Heart right ventricle (tissue), 16 donors: ENCODE results near the gene KLHL17. TPM values are rescaled to one million over a fixed set of nuclear protein-coding genes. Genes with fewer than 3 reads are reported as not detected.

Experiments used
- ATAC-seq, 8 donors: fragments of 200-7000 bp; cut with Tn5 transposase; one replicate each; pipeline ENCODE4 v1.9.1; 2020; ENCODE audit warnings: mild to moderate bottlenecking in 8 of 8, moderate library complexity in 8 of 8, moderate number of reproducible peaks in 1 of 8
- DNase-seq, 2 donors: peaks; one replicate each; pipeline ENCODE4 v3.0.0-alpha.2; 2020
- H3K27ac ChIP-seq, 10 donors: fragments of 200-600 bp; sonication (generic) in 2 of 10; one replicate each; pipeline versions ENCODE4 v1.5.0 to v1.8.0; 2020 to 2022; ENCODE audit warnings: mild to moderate bottlenecking in 3 of 10
- H3K27me3 ChIP-seq, 7 donors: fragments of 200-600 bp; one replicate each; pipeline ENCODE4 v1.8.0; 2021 to 2022; ENCODE audit warnings: mild to moderate bottlenecking in 2 of 7
- H3K36me3 ChIP-seq, 9 donors: fragments of 200-600 bp; sonication (generic) in 1 of 9; one replicate each; pipeline versions ENCODE4 v1.5.0 to v1.8.0; 2020 to 2022; ENCODE audit warnings: mild to moderate bottlenecking in 2 of 9
- H3K4me1 ChIP-seq, 9 donors: fragments of 200-600 bp; sonication (generic) in 1 of 9; one replicate each; pipeline versions ENCODE4 v1.5.0 to v1.8.0; 2020 to 2022; ENCODE audit warnings: mild to moderate bottlenecking in 4 of 9
- H3K4me3 ChIP-seq, 10 donors: fragments of 200-600 bp; sonication (generic) in 2 of 10; one replicate each; pipeline versions ENCODE4 v1.5.0 to v1.8.0; 2020 to 2022; ENCODE audit warnings: mild to moderate bottlenecking in 7 of 10, moderate library complexity in 2 of 10
- H3K9me3 ChIP-seq, 11 donors: fragments of 200-600 bp in 10 of 11; sonication (generic) in 2 of 11; one replicate each; pipeline versions ENCODE4 v1.5.0 to v1.8.0; 2013 to 2022; ENCODE audit warnings: mild to moderate bottlenecking in 2 of 11, control low read depth in 1 of 11, moderate library complexity in 1 of 11
- CTCF ChIP-seq, 9 donors: fragments of 200-600 bp; sonication (generic) in 2 of 9; IDR thresholded peaks; one replicate each; pipeline versions ENCODE4 v1.5.0 to v1.8.0; 2021 to 2022; ENCODE audit warnings: antibody characterized with exemption in 9 of 9, mild to moderate bottlenecking in 5 of 9, moderate library complexity in 1 of 9
- WGBS, 2 donors: extraction: QIAGEN DNeasy Blood & Tissue Kit; methylation state at CpG; one replicate each; pipeline ENCODE4 v1.1.7; 2013; ENCODE audit warnings: inconsistent platforms in 1 of 2; 5-methylcytosine and 5-hydroxymethylcytosine counted together
- intact Hi-C, 10 donors: fragments of 100-400 bp; cut with DNase I; formaldehyde crosslinking; loops; one replicate each; pipeline versions ENCODE4 v1.11.1 to v1.14.2; 2022
- polyA plus RNA-seq, 2 donors: library from polyadenylated mRNA; stranded (reverse); fragments of 200-250 nt; gene quantifications; one replicate each; pipeline ENCODE4 v1.2.3, GENCODE V29; 2013
- total RNA-seq, 10 donors: library from RNA; stranded (reverse); fragmentation: NEBNext Ultra II Directional in 3 of 10; extraction: Animal tissue kit (Norgen Biotek cat#: 25700) in 3 of 10; gene quantifications; one replicate each; pipeline versions ENCODE4 v1.2.1 to v1.2.4, GENCODE V29; 2021 to 2023
- donor health status: Arrhythmogenic right ventricular cardiomyopathy.
- donor health status: ischemic (EF 13 %, LVEDD 7.1; RV severe dilation, severe dysfunction).
- donor health status: healthy with polysubstance abuse.
- donor health status: DM: no; HTN: yes; CAD: no.
- donor health status: DM: no; HTN: no; CAD: no.
- donor health status: ischemic (EF 25% LVEDD 6.9; RV normal size, moderate dysfunction).
- donor health status: ischemic (EF 25% LVEDD 5.7; RV mildly dilated, moderate dysfunction).
- donor health status: healthy.
- donor health status: DM: yes; HTN: yes; CAD: no.
- donor health status: Ischemic cardiomyopathy.
- donor health status: ischemic (EF 35%, LVEDD 5.7; RV mildly dilated, moderate dysfunction).
- donor health status: nonischemic (EF 11% LVEDD 7.7; RV severe dilation, severe dysfunction).
- donor health status: DM: yes; HTN: yes; CAD: no.
- donor health status: PGD.
- donor health status: ischemic (EF 29% LVEDD 5.4; RV normal size, mild dysfunction).
- donor health status: nonischemic (EF 23%, LVEDD 6.1; RV moderate dilation, normal function).

Gene KLHL17
- total and polyA plus RNA-seq, 12 donors = 1.3 to 10.2 (median 3.7) TPM

GRCh38 chr1:997713-997992, 37.3 kb downstream of the KLHL17 start:
- peaks cover 0 to 37% (median 21%) of the 10 kb centered on the region in 9 donors for H3K4me1 ChIP-seq
- peak overlapping the region in 7 of 10 donors; percentile 64 to 88 (median 79) for H3K4me3 ChIP-seq
- H3K27ac ChIP-seq = peak overlapping the region in 3 of 10 donors; percentile 100
- peaks cover 0 to under 1% (median 0%) of the 10 kb centered on the region in 11 donors for H3K9me3 ChIP-seq
- no peak for ATAC-seq
- peaks cover 0 to 9% (median 0%) of the 10 kb centered on the region in 9 donors for H3K36me3 ChIP-seq
- WGBS, 2 donors = 75 to 84% methylated on average over 3 of the region's 3 CpGs
- peaks cover 0 to 80% (median 0%) of the 10 kb centered on the region in 7 donors for H3K27me3 ChIP-seq
- no peak for TF ChIP-seq CTCF (IDR thresholded peaks at IDR 0.05)
- no peak for DNase-seq
- intact Hi-C loops = no loop called here

GRCh38 chr1:997993-998744, 37.8 kb downstream of the KLHL17 start:
- Histone ChIP-seq H3K27me3 (peaks cover 0 to 86% (median 0%) of the 10 kb centered on the region in 7 donors), H3K4me3 (peak overlapping the region; percentile 52 to 94 (median 76)), H3K36me3 (peaks cover 0 to 12% (median 0%) of the 10 kb centered on the region in 9 donors), H3K4me1 (peaks cover 0 to 41% (median 21%) of the 10 kb centered on the region in 9 donors), H3K9me3 (no peaks in the 10 kb centered on the region), H3K27ac (peak overlapping the region in 7 of 10 donors; percentile 98 to 100 (median 100))
- no peak for TF ChIP-seq CTCF (IDR thresholded peaks at IDR 0.05)
- ATAC-seq (no peak), DNase-seq (peak; percentile 16 to 31)
- 48 to 52% methylated on average over 71 to 75 of the region's 75 CpGs for WGBS, 2 donors
- intact Hi-C loops = no loop called here

GRCh38 chr1:998745-998994, 38.3 kb downstream of the KLHL17 start:
- WGBS, 2 donors = 1 to 10% methylated on average over 18 to 26 of the region's 27 CpGs
- Histone ChIP-seq H3K4me3 (peak overlapping the region; percentile 52 to 94 (median 76)), H3K36me3 (peaks cover 0 to 17% (median 0%) of the 10 kb centered on the region in 9 donors), H3K27me3 (peaks cover 0 to 91% (median 0%) of the 10 kb centered on the region in 7 donors), H3K27ac (peak overlapping the region; percentile 96 to 100 (median 100)), H3K9me3 (no peaks in the 10 kb centered on the region), H3K4me1 (peaks cover 0 to 44% (median 21%) of the 10 kb centered on the region in 9 donors)
- intact Hi-C loops = no loop called here
- DNase-seq (no peak), ATAC-seq (no peak)
- no peak for TF ChIP-seq CTCF (IDR thresholded peaks at IDR 0.05)

GRCh38 chr1:998995-999724, 38.8 kb downstream of the KLHL17 start:
- intact Hi-C loops = no loop called here
- peak overlapping the region; percentile 96 to 100 (median 100) for H3K27ac ChIP-seq
- peak overlapping the region; percentile 52 to 94 (median 76) for H3K4me3 ChIP-seq
- DNase-seq = peak; percentile 25 to 54
- peaks cover 0 to 93% (median 0%) of the 10 kb centered on the region in 7 donors for H3K27me3 ChIP-seq
- ATAC-seq = peak in 3 of 8 donors; percentile 2 to 3 (median 2)
- WGBS, 2 donors = 1% methylated on average over 79 to 86 of the region's 86 CpGs
- peak in 2 of 9 donors; percentile 13 to 40 for TF ChIP-seq CTCF (IDR thresholded peaks at IDR 0.05)
- H3K9me3 ChIP-seq = no peaks in the 10 kb centered on the region
- peaks cover 0 to 47% (median 22%) of the 10 kb centered on the region in 9 donors for H3K4me1 ChIP-seq
- peaks cover 0 to 17% (median 0%) of the 10 kb centered on the region in 9 donors for H3K36me3 ChIP-seq
